ENCODE results near the gene CYP2S1. TPM values are rescaled to one million over a fixed set of nuclear protein-coding genes. Genes with fewer than 3 reads are reported as not detected.
"Not testable (repeated sequence)": the region's sequence is repeated elsewhere in the genome, so short reads cannot be mapped to it uniquely, and the experiment has no call there.

CYP2S1 gene
- total RNA-seq, 1 donor from 2014 or later = 7.1 TPM

DNA sequence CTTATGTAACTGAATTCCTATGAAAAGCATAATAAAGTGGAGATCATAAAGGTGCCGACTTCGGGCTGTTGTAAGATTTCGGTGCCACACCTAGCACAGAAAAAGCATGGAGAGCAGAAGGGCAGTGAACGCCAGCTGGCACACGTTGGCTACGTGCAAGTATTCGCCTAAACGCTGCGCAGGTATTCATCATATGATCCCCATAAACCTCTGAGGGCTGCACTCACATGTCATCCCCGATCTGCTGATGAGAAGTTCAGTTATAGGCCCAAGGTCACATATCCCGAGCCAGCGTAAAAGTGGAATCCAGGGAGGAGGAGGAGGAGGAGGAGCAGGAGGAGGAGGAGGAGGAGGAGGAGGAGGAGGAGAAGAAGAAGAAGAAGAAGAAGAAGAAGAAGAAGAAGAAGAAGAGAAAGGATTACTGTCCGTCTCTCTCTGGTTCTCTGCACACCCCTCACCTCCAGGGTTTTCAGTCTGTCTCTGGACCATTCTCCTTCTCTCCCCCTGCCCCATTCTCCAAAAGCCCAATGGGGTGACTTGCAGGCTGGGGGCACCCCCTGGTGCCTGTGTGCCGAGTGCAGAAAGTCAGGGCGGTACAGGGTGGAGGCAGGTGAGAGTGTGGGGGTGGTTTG lies 18.6 kb upstream of the CYP2S1 start:
- Histone ChIP-seq H3K27ac (peak overlapping the region; percentile 72), H3K4me1 (peaks cover 26% of the 10 kb centered on the region), H3K4me3 (no peak overlapping the region), H3K27me3 (no peaks in the 10 kb centered on the region), H3K36me3 (no peaks in the 10 kb centered on the region), H3K9me3 (no peaks in the 10 kb centered on the region)
- intact Hi-C loops (cut with DNase I) = no loop called here
- TF ChIP-seq POLR2AphosphoS5 (IDR thresholded peaks at IDR 0.05; ENCODE audit: insufficient read depth in 1 of 2, low read depth in 1 of 2) (no peak), POLR2A (IDR thresholded peaks at IDR 0.05) (no peak)
- TF ChIP-seq, protein P1, sequence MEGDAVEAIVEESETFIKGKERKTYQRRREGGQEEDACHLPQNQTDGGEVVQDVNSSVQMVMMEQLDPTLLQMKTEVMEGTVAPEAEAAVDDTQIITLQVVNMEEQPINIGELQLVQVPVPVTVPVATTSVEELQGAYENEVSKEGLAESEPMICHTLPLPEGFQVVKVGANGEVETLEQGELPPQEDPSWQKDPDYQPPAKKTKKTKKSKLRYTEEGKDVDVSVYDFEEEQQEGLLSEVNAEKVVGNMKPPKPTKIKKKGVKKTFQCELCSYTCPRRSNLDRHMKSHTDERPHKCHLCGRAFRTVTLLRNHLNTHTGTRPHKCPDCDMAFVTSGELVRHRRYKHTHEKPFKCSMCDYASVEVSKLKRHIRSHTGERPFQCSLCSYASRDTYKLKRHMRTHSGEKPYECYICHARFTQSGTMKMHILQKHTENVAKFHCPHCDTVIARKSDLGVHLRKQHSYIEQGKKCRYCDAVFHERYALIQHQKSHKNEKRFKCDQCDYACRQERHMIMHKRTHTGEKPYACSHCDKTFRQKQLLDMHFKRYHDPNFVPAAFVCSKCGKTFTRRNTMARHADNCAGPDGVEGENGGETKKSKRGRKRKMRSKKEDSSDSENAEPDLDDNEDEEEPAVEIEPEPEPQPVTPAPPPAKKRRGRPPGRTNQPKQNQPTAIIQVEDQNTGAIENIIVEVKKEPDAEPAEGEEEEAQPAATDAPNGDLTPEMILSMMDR (IDR thresholded peaks at IDR 0.05) = no peak
- DNase-seq (ENCODE audit: extremely low spot score in 2 of 2) = no peak

DNA sequence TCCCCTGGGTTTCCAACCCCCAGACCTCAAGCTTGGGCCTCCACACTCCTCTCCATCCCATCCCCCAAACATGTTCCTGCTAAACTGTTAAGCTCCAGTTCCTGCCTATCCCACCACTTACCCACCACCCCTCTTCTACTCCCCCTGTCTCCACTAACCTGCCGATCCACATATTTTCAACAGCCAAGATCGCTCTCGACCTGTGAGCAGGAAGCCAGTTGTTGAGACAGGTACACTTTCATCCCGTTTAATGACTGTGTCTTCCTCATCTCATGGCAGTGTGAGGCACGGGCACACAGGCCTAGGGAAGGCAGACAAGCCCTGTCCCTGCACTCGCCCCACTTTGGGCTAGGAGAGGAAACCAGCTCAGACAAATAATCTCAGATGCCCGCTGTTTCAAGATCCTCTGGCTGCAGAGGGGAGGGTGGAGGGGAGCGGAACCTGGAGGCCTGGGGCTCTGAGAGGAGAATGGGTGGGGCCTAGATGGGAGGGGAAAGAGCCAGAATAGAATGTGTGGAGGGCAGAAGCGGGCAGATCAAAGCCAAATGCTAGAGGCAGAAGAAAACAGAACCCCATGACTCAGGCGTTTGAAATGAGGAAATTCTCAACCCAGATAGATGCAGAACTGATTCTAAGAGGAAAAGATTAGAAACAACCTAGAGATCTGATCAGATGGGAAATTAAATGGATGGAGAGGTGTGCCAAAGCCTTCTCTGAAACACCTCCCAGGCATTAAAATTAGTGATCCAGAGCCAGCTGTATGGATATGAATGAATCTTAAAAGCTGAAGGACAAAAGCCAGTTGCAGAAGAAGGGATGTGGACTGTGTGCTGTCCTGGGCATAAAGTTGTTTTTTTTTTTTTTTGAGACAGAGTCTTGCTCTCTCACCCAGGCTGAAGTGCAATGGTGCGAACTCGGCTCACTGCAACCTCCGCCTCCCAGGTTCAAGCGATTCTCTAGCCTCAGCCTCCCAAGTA lies 16.9 kb upstream of the CYP2S1 start:
- peak overlapping the region; percentile 72 for H3K27ac ChIP-seq
- TF ChIP-seq POLR2AphosphoS5 (IDR thresholded peaks at IDR 0.05; ENCODE audit: insufficient read depth in 1 of 2, low read depth in 1 of 2) = no peak
- TF ChIP-seq, protein P1 (IDR thresholded peaks at IDR 0.05) = no peak
- TF ChIP-seq POLR2A (IDR thresholded peaks at IDR 0.05) = no peak
- H3K4me1 ChIP-seq = peaks cover 26% of the 10 kb centered on the region
- intact Hi-C loops (cut with DNase I) = no loop called here
- no peaks in the 10 kb centered on the region for H3K36me3 ChIP-seq
- no peaks in the 10 kb centered on the region for H3K9me3 ChIP-seq
- peak overlapping the region in 1 of 2 donors; percentile 24 for H3K4me3 ChIP-seq
- no peaks in the 10 kb centered on the region for H3K27me3 ChIP-seq
- no peak for DNase-seq (ENCODE audit: extremely low spot score in 2 of 2)

DNA sequence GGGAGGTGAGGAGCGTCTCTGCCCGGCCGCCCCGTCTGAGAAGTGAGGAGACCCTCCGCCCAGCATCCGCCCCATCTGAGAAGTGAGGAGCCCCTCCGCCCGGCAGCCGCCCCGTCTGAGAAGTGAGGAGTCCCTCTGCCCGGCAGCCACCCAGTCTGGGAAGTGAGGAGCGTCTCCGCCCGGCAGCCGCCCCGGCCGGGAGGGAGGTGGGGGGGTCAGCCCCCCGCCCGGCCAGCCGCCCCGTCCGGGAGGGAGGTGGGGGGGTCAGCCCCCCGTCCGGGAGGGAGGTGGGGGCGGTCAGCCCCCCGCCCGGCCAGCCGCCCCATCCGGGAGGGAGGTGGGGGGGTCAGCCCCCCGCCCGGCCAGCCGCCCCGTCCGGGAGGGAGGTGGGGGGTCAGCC lies 12.8 kb upstream of the CYP2S1 start:
- intact Hi-C loops (cut with DNase I); H3K27ac ChIP-seq; DNase-seq (ENCODE audit: extremely low spot score in 2 of 2); H3K9me3 ChIP-seq; H3K27me3 ChIP-seq; H3K36me3 ChIP-seq; H3K4me3 ChIP-seq: not testable (repeated sequence)
- H3K4me1 ChIP-seq = peaks cover 21% of the 10 kb centered on the region

DNA sequence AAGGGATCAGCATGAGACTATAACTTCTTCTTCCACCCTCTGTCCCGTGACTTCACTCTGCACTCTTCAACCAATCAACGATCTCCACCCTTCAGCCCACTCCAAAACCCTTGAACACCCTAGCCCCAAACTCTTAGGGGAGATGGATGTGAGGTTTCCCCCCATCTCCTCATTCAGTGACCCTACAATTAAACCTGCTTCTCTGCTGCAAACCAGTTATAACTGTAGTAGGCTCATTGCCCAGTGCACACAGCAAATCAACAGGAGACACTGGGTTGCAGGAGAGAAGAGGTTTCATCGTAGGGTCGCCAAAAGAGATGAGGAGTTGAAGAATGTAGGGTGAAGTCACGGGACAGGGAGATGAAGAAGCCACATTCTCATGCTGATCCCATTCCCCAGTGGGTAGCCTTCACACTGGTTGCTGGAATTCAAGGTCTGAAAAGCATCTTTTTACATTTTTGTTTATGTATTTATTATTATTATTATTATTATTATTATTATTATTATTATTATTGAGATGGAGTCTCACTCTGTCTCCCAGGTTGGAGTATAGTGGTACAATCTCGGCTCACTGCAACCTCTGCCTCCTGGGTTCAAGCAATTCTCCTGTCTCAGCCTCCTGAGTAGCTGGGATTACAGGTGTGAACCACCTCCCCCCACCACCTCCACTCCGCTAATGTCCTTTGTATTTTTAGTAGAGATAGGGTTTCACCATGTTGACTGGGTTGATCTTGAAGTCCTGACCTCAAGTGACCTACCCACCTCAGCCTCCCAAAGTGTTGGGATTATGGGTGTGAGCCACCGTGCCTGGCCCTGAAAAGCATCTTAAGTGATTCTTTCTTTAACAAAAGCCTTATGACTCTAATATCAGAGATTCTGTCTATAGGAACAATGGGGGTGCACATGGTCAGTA lies 5.8 kb upstream of the CYP2S1 start:
- no peaks in the 10 kb centered on the region for H3K27me3 ChIP-seq
- TF ChIP-seq POLR2AphosphoS5 (IDR thresholded peaks at IDR 0.05; ENCODE audit: insufficient read depth in 1 of 2, low read depth in 1 of 2) (no peak), POLR2A (IDR thresholded peaks at IDR 0.05) (no peak)
- TF ChIP-seq, protein P1 (IDR thresholded peaks at IDR 0.05) = no peak
- no peak overlapping the region for H3K4me3 ChIP-seq
- H3K9me3 ChIP-seq = no peaks in the 10 kb centered on the region
- no peak for DNase-seq (ENCODE audit: extremely low spot score in 2 of 2)
- intact Hi-C loops (cut with DNase I) = no loop called here
- H3K27ac ChIP-seq = no peak overlapping the region
- H3K4me1 ChIP-seq = no peaks in the 10 kb centered on the region
- no peaks in the 10 kb centered on the region for H3K36me3 ChIP-seq

DNA sequence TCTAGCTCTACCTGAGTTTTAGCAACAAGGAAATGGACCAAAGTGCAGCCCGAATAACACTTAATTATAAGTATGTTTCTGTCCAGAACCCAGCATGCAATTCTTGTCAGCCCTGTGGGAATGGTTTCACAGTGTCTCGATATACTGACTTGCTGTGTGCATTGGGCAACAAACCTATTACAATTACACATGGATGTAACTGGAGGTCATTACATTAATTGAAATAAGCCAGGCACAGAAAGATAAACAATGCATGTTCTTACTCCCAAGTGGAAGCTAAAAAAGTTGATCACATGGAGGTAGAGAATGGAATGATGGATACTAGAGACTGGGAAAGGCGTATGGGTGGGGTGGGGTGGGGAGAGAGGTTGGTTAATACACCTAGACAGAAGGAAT lies 5.1 kb upstream of the CYP2S1 start:
- Histone ChIP-seq H3K36me3 (no peaks in the 10 kb centered on the region), H3K27me3 (no peaks in the 10 kb centered on the region), H3K4me1 (peaks cover 3% of the 10 kb centered on the region), H3K27ac (no peak overlapping the region), H3K4me3 (no peak overlapping the region), H3K9me3 (no peaks in the 10 kb centered on the region)
- DNase-seq (ENCODE audit: extremely low spot score in 2 of 2) = no peak
- intact Hi-C loops (cut with DNase I) = no loop called here
- TF ChIP-seq, protein P1 (IDR thresholded peaks at IDR 0.05) = no peak
- TF ChIP-seq POLR2A (IDR thresholded peaks at IDR 0.05) (no peak), POLR2AphosphoS5 (IDR thresholded peaks at IDR 0.05; ENCODE audit: insufficient read depth in 1 of 2, low read depth in 1 of 2) (no peak)

Measured in vagina (tissue), 2 donors.